HG03442 (cell line): ENCODE data around the gene SUMO1.

Experiments used
- ATAC-seq: cut with Tn5 transposase; IDR thresholded peaks from one replicate; pipeline ENCODE4 v1.9.1; 2021; ENCODE audit warnings: mild to moderate bottlenecking, moderate library complexity; ENCODE audit not compliant: unreplicated experiment

SUMO1 gene

DNA sequence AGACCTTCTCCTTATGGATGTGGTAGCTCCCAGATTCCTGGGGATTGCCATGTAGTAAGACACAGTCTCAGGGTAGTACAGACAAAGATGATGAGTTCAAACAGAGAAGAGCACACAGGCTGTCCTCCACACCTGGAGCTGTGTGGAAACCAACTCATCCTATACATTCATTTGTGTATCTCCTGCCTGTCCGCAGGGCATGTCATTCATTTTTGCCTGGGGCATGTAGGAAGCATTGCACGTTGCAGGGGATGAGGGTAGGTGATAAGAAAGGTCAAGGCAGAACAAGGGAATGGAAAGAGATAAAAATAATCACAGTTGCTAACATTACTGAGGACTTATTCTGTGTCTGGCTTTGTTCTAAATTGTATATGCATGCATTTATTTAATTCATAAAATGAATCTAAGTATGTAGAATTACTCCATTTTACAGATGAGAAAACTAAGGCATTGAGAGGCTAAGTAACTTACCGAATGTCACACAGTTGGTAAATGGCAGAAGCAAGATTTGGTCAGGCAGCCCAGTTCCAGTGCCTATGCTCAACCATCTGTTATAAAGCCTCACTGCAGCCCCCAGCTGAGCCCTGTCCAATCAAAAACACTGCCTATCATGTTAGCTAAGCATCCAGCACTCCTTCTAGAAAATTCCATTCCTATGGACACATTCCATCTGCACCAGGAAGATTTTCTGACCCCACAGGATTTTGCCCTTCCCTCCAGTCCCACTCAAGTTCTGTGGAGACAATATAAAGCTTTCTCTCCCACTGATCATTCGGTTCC lies 81.0 kb downstream of the SUMO1 start:
- ATAC-seq, result no peak
